K562 (cell line): ENCODE data around the gene ENDOU. TPM values are rescaled to one million over a fixed set of nuclear protein-coding genes. Genes with fewer than 3 reads are reported as not detected.

ENCODE experiments used
- ATAC-seq: fragments of 200-7000 bp; cut with Tn5 transposase; 3 replicates; pipeline ENCODE4 v1.9.1; 2020; ENCODE audit warnings: moderate library complexity
- BruUV-seq: library from RNA; stranded (reverse); fragments of 400-500 nt; replicated peaks from 2 replicates; lab custom pipeline; 2021; lab: Mats Ljungman, UMichigan
- CTCF ChIA-PET: fragments of 300-600 bp; formaldehyde crosslinking; extraction: SDS; loops from one replicate; lab custom pipeline; 2021; ENCODE audit warnings: low intra/inter-chr PET ratio; lab: Yijun Ruan, JAX
- POLR2A ChIA-PET: fragments of 300-600, 350-650 bp; sonication (Branson Sonifier 250); formaldehyde crosslinking; extraction: SDS; loops from one replicate; lab custom pipeline; 2021; ENCODE audit warnings: antibody characterized with exemption, inconsistent platforms; lab: Yijun Ruan, JAX
- DNase-seq, 4 experiments: peaks; one replicate each; pipeline versions ENCODE4 v3.0.0 to v3.0.0-alpha.2; 2011 to 2018; ENCODE audit warnings: low spot score in 3 of 4, mixed read lengths in 3 of 4; ENCODE audit errors: extremely low read depth in 1 of 4
- FAIRE-seq: peaks from 2 replicates; lab custom pipeline; 2011; peaks lifted over from hg19 to GRCh38; lab: Jason Lieb, UNC
- H2AFZ ChIP-seq: 2 replicates; pipeline ENCODE4 v1.6.0; 2011; ENCODE audit warnings: low read depth, low read length, control low read depth, inconsistent platforms
- H3K27ac ChIP-seq: fragments of 200-600 bp; 3 replicates; pipeline ENCODE4 v1.8.0; 2011; ENCODE audit warnings: low read depth, mild to moderate bottlenecking, control low read depth, inconsistent platforms, low read length, moderate library complexity, mixed read lengths; ENCODE audit errors: extremely low read depth
- H3K27me3 ChIP-seq, 2 experiments: fragments of 300-600 bp in 1 of 2; 2 replicates in 1 of 2; 3 replicates in 1 of 2; pipeline versions ENCODE4 v1.6.0 to v1.8.0; 2011; ENCODE audit warnings: inconsistent platforms in 2 of 2, low read length in 2 of 2, mild to moderate bottlenecking in 1 of 2, mixed read lengths in 1 of 2, moderate library complexity in 1 of 2; ENCODE audit not compliant: control insufficient read depth in 2 of 2, insufficient read depth in 2 of 2
- H3K36me3 ChIP-seq: fragments of 300-600 bp; 3 replicates; pipeline ENCODE4 v1.8.0; 2011; ENCODE audit warnings: mild to moderate bottlenecking, low read length, inconsistent platforms; ENCODE audit not compliant: control insufficient read depth, insufficient read depth
- H3K4me1 ChIP-seq, 2 experiments: fragments of 200-600 bp in 1 of 2; replicated peaks in 1 of 2; 2 replicates in 1 of 2; 3 replicates in 1 of 2; pipeline versions ENCODE4 v1.5.1 to v1.8.0; 2011; ENCODE audit warnings: inconsistent platforms in 2 of 2, low read length in 2 of 2, mild to moderate bottlenecking in 1 of 2, mixed read lengths in 1 of 2, moderate library complexity in 1 of 2; ENCODE audit not compliant: control insufficient read depth in 2 of 2, insufficient read depth in 2 of 2
- H3K4me2 ChIP-seq: 2 replicates; pipeline ENCODE4 v1.6.1; 2011; ENCODE audit warnings: low read length, control low read depth, inconsistent platforms, mixed read lengths; ENCODE audit not compliant: insufficient read depth
- H3K4me3 ChIP-seq: fragments of 200-600 bp; sonication (generic), shearing (Covaris generic); 2 replicates; pipeline ENCODE4 v1.5.1; 2016; ENCODE audit warnings: control low read depth, inconsistent platforms
- H3K79me2 ChIP-seq: fragments of 200-600 bp; 3 replicates; pipeline ENCODE4 v1.8.0; 2011; ENCODE audit warnings: low read length, inconsistent platforms; ENCODE audit not compliant: control insufficient read depth, insufficient read depth
- H3K9ac ChIP-seq, 2 experiments: 2 replicates each; pipeline versions ENCODE4 v1.6.0 to v1.6.1; 2011; ENCODE audit warnings: low read depth in 2 of 2, low read length in 2 of 2, control low read depth in 1 of 2, inconsistent platforms in 1 of 2, mild to moderate bottlenecking in 1 of 2, mixed read lengths in 1 of 2; ENCODE audit not compliant: insufficient read depth in 1 of 2
- H3K9me1 ChIP-seq: one replicate; pipeline ENCODE4 v1.6.0; 2011; ENCODE audit warnings: inconsistent platforms, mild to moderate bottlenecking, low read length, moderate library complexity; ENCODE audit not compliant: control insufficient read depth, insufficient read depth
- H3K9me3 ChIP-seq: replicated peaks from 2 replicates; pipeline ENCODE4 v1.5.1; 2011; ENCODE audit warnings: low read depth, low read length, inconsistent platforms; ENCODE audit not compliant: control insufficient read depth, insufficient read depth
- H4K20me1 ChIP-seq: replicated peaks from 2 replicates; pipeline ENCODE4 v1.6.1; 2011; ENCODE audit warnings: low read length, inconsistent platforms, mixed read lengths; ENCODE audit not compliant: control insufficient read depth, insufficient read depth
- CEBPB ChIP-seq: fragments of 450-650 bp; IDR thresholded peaks from 2 replicates; pipeline ENCODE4 v1.6.1; 2016; ENCODE audit warnings: missing genetic modification characterization, missing compliant biosample characterization
- FOXM1 ChIP-seq, 2 experiments: fragments of 450-650 bp in 1 of 2; sonication (generic) in 1 of 2; formaldehyde crosslinking in 1 of 2; IDR thresholded peaks; 2 replicates each; pipeline versions ENCODE4 v1.6.1 to v1.9.0; 2017 to 2022; ENCODE audit warnings: low read depth in 2 of 2, mild to moderate bottlenecking in 2 of 2, missing genetic modification reagents in 1 of 2, moderate library complexity in 1 of 2
- MAFF ChIP-seq: IDR thresholded peaks from 2 replicates; pipeline ENCODE4 v1.6.1; 2012; ENCODE audit warnings: low read length, improper control_type of control experiment
- NFIX ChIP-seq: fragments of 250-450 bp; sonication (Bioruptor Pico); IDR thresholded peaks from 2 replicates; pipeline ENCODE4 v1.4.0; 2020; ENCODE audit warnings: low read depth, mild to moderate bottlenecking, moderate library complexity
- ZNF316 ChIP-seq: fragments of 450-650 bp; IDR thresholded peaks from 2 replicates; pipeline ENCODE4 v1.6.1; 2016
- WGBS: fragments of 100-300 bp; shearing (Covaris generic); methylation state at CpG from one replicate; pipeline ENCODE4 v1.1.6; 2016; ENCODE audit warnings: low coverage, mixed read lengths; ENCODE audit not compliant: insufficient coverage; ENCODE audit errors: missing lambda C conversion rate; 5-methylcytosine and 5-hydroxymethylcytosine counted together
- in situ Hi-C: fragments of 300-500 bp; cut with MboI; formaldehyde crosslinking; loops from 4 replicates; pipeline ENCODE4 v1.15.0; 2018; ENCODE audit warnings: inconsistent platforms, mixed read lengths
- intact Hi-C: fragments of 100-400 bp; cut with micrococcal nuclease; formaldehyde crosslinking; loops from 2 replicates; pipeline ENCODE4 v1.14.2; 2022
- polyA plus RNA-seq, 8 experiments: library from polyadenylated mRNA; depleted of rRNA in 4 of 8; stranded (reverse) in 5 of 8; unstranded in 3 of 8; fragments of >200 nt; fragmentation: Nextera tagmentation in 2 of 8; fragmentation: Illumina TruSeq in 1 of 8; extraction: Ambion mirVana in 2 of 8; extraction: Trizol in 1 of 8; gene quantifications; 2 replicates each; pipeline versions ENCODE4 v1.2.1 to v1.2.3, GENCODE V29; 2011 to 2014; ENCODE audit warnings: inconsistent platforms in 1 of 8, missing spikeins in 1 of 8
- total RNA-seq, 7 experiments: library from RNA; depleted of rRNA in 6 of 7; stranded (reverse); fragments of >200 nt in 6 of 7; fragmentation: Illumina TruSeq in 2 of 7; extraction: Trizol in 2 of 7; gene quantifications; 2 replicates each; pipeline versions ENCODE4 v1.2.1 to v1.2.3, GENCODE V29; 2011 to 2021; ENCODE audit warnings: low replicate concordance in 1 of 7

Gene ENDOU
- total and polyA plus RNA-seq, 9 of the 15 experiments (the other 6 are each of a cell fraction or from before 2014, with no cell fraction given): 0.03 TPM; not detected in 8

GRCh38 chr12:47689215-47689614 is 36.1 kb downstream of the ENDOU start:
- Histone ChIP-seq H3K4me2 (no peak overlapping the region), H3K4me1 (no peaks in the 10 kb centered on the region), H3K9me1 (no peaks in the 10 kb centered on the region), H3K79me2 (no peaks in the 10 kb centered on the region), H3K36me3 (peaks cover 76% of the 10 kb centered on the region), H3K4me3 (no peak overlapping the region), H3K27me3 (no peaks in the 10 kb centered on the region), H3K27ac (no peak overlapping the region), H2AFZ (no peak overlapping the region), H3K9ac (no peak overlapping the region), H4K20me1 (no peaks in the 10 kb centered on the region), H3K9me3 (no peaks in the 10 kb centered on the region)
- intact Hi-C loops: no loop called here
- ATAC-seq (no peak; the same call in 2 of the 3 replicates), DNase-seq (no peak), FAIRE-seq (no peak)
- CTCF ChIA-PET: no interaction called here
- TF ChIP-seq FOXM1 (IDR thresholded peaks at IDR 0.05; ENCODE audit: low read depth) (no peak), FOXM1 (CRISPR knock-in tag; IDR thresholded peaks at IDR 0.05; ENCODE audit: low read depth) (no peak), CEBPB (tag) (0 out of 2 replicates have a peak, but pooled peaks have one; percentile 25)
- POLR2A ChIA-PET: no interaction called here
- in situ Hi-C loops: no loop called here
- BruUV-seq: no TSS peak
- WGBS: 93% methylated on average over 2 of the region's 2 CpGs

GRCh38 chr12:47687636-47688035 is 37.7 kb downstream of the ENDOU start:
- DNase-seq (no peak), ATAC-seq (no peak), FAIRE-seq (no peak)
- Histone ChIP-seq H4K20me1 (no peaks in the 10 kb centered on the region), H3K9me1 (no peaks in the 10 kb centered on the region), H3K27me3 (no peaks in the 10 kb centered on the region), H2AFZ (no peak overlapping the region), H3K27ac (no peak overlapping the region), H3K4me2 (no peak overlapping the region), H3K9me3 (no peaks in the 10 kb centered on the region), H3K4me1 (no peaks in the 10 kb centered on the region), H3K79me2 (no peaks in the 10 kb centered on the region), H3K9ac (no peak overlapping the region), H3K4me3 (no peak overlapping the region), H3K36me3 (peaks cover 76% of the 10 kb centered on the region)
- intact Hi-C loops: loop anchor here (2.0 kb wide), 1 partner anchor 141 kb away; no protein-coding TSS in a partner anchor
- POLR2A ChIA-PET: no interaction called here
- CTCF ChIA-PET: interaction anchor here (2.3 kb wide), 1 partner anchor 655 kb away, joined by 13 read pairs; no protein-coding TSS in a partner anchor
- 65% methylated on average over 3 of the region's 3 CpGs for WGBS
- in situ Hi-C loops: no loop called here
- BruUV-seq: no TSS peak
- TF ChIP-seq ZNF316: peak; percentile 61
- TF ChIP-seq MAFF: 0 out of 2 replicates have a peak, but pooled peaks have one; percentile 5
- TF ChIP-seq NFIX: no peak
